K562 (cell line): ENCODE measurements around the gene EIF2S2. TPM values are rescaled to one million over a fixed set of nuclear protein-coding genes. Genes with fewer than 3 reads are reported as not detected.

Source experiments
- BRD9 ChIP-seq: fragments of 450-650 bp; IDR thresholded peaks from 2 replicates; pipeline ENCODE4 v1.6.1; 2018; ENCODE audit warnings: low read depth; ENCODE audit not compliant: partially characterized antibody
- CAMTA2 ChIP-seq: fragments of 250-450 bp; sonication (Bioruptor Pico); conservative IDR thresholded peaks from 2 replicates; pipeline ENCODE4 v1.5.1; 2022
- CEBPB ChIP-seq: fragments of 450-650 bp; IDR thresholded peaks from 2 replicates; pipeline ENCODE4 v1.6.1; 2016; ENCODE audit warnings: missing genetic modification characterization, missing compliant biosample characterization
- CHD1 ChIP-seq: fragments of 200-600 bp; sonication (generic); IDR thresholded peaks from one replicate; pipeline ENCODE4 v1.6.1; 2012; ENCODE audit warnings: mild to moderate bottlenecking, moderate library complexity, low read length, inconsistent platforms
- CREM ChIP-seq: IDR thresholded peaks from 2 replicates; pipeline ENCODE4 v1.6.1; 2014; ENCODE audit warnings: antibody characterized with exemption, low read depth
- KLF1 ChIP-seq: fragments of 450-650 bp; IDR thresholded peaks from 2 replicates; pipeline ENCODE4 v1.6.1; 2016; ENCODE audit warnings: missing genetic modification characterization, missing compliant biosample characterization
- MTA1 ChIP-seq: fragments of 450-650 bp; IDR thresholded peaks from 2 replicates; pipeline ENCODE4 v1.6.1; 2017; ENCODE audit warnings: borderline replicate concordance
- NR2C1 ChIP-seq, 2 experiments: fragments of 450-650 bp; IDR thresholded peaks; 2 replicates each; pipeline ENCODE4 v1.6.1; 2017; ENCODE audit warnings: mild to moderate bottlenecking in 2 of 2, antibody characterized with exemption in 1 of 2, inconsistent platforms in 1 of 2, missing compliant biosample characterization in 1 of 2, missing genetic modification characterization in 1 of 2
- RBFOX2 ChIP-seq: fragments of 200-400 bp; formaldehyde crosslinking; IDR thresholded peaks from 2 replicates; pipeline ENCODE4 v1.6.1; 2017; ENCODE audit warnings: low read depth, mild to moderate bottlenecking, low read length, moderate library complexity
- THRB ChIP-seq: fragments of 450-650 bp; formaldehyde crosslinking; conservative IDR thresholded peaks from 2 replicates; pipeline ENCODE4 v1.4.0; 2022; ENCODE audit warnings: mild to moderate bottlenecking, missing genetic modification characterization
- ZNF407 ChIP-seq: fragments of 450-650 bp; IDR thresholded peaks from 2 replicates; pipeline ENCODE4 v1.6.1; 2016; ENCODE audit warnings: low read depth
- ZNF609 ChIP-seq: sonication (generic); formaldehyde crosslinking; IDR thresholded peaks from 2 replicates; pipeline ENCODE4 v1.8.1; 2023; ENCODE audit warnings: missing genetic modification reagents, mild to moderate bottlenecking, borderline replicate concordance
- polyA plus RNA-seq, 8 experiments: library from polyadenylated mRNA; depleted of rRNA in 4 of 8; stranded (reverse) in 5 of 8; unstranded in 3 of 8; fragments of >200 nt; fragmentation: Nextera tagmentation in 2 of 8; fragmentation: Illumina TruSeq in 1 of 8; extraction: Ambion mirVana in 2 of 8; extraction: Trizol in 1 of 8; gene quantifications; 2 replicates each; pipeline versions ENCODE4 v1.2.1 to v1.2.3, GENCODE V29; 2011 to 2014; ENCODE audit warnings: inconsistent platforms in 1 of 8, missing spikeins in 1 of 8
- total RNA-seq, 7 experiments: library from RNA; depleted of rRNA in 6 of 7; stranded (reverse); fragments of >200 nt in 6 of 7; fragmentation: Illumina TruSeq in 2 of 7; extraction: Trizol in 2 of 7; gene quantifications; 2 replicates each; pipeline versions ENCODE4 v1.2.1 to v1.2.3, GENCODE V29; 2011 to 2021; ENCODE audit warnings: low replicate concordance in 1 of 7

EIF2S2 gene
- total and polyA plus RNA-seq, 9 of the 15 experiments (the other 6 are each of a cell fraction or from before 2014, with no cell fraction given), result 79.7 to 220 (median 154) TPM

GRCh38 chr20:34111702-34112599 is at the start of gene EIF2S2 (continued):
- TF ChIP-seq ZNF407 (peak; percentile 89), MTA1 (peak; percentile 99), BRD9 (no peak), THRB (CRISPR knock-in tag) (peak; percentile 41), CAMTA2 (CRISPR knock-in tag) (0 out of 2 replicates have a peak, but pooled peaks have one; percentile 19), KLF1 (tag) (0 out of 2 replicates have a peak, but pooled peaks have one; percentile 45), CEBPB (peak; percentile 98), CREM (peak; percentile 100), NR2C1 (IDR thresholded peaks at IDR 0.05) (peak; percentile 90), NR2C1 (tag; IDR thresholded peaks at IDR 0.05) (peak; percentile 88), RBFOX2 (peak; percentile 99), ZNF609 (CRISPR knock-in tag) (no peak), CHD1 (peak; percentile 68)
